ENCODE results near the gene MMP25. TPM values are rescaled to one million over a fixed set of nuclear protein-coding genes. Genes with fewer than 3 reads are reported as not detected.

Gene MMP25
- total RNA-seq, 2 experiments from 2014 or later = 0.63 to 5.6 TPM

DNA sequence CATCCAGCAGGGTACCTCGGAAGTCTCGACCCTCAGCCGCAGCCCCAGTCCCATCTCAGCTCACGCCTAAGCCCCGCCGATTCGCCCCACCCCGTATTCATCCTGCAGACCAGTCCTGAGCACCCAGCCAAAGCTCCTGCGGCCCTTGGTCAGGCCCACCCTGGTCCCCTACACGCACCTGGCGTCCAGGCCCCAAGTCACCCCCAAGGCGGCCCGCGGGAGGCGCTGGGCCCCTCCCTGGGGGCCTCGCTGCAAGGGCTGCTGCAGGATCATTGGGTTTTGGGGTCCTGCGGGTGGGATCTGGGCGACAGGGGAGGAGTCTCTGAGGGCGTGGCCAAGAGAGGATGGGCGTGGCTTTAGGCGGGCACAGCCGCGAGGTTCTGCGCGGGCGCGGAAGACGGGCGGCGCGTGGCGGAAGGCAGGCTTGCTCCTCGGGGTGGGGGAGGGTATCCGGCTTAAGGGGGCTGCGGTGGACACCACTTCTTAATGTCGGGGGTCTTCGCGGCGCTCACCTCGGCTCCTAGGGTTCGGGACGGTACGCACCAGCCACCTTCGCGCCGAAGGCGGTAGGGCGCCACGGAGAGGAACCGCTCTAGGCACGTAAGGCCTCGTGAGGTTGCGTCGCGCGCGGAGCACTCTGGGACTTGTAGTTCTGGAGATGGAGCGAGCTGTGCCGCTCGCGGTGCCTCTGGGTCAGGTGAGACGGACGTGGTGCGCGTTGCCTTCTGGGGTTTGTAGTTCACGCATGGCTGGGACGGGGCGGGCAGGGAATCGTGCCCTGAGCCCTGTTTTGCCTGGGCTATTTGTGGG lies 22.5 kb upstream of the MMP25 start, which contains the start of the genes HCFC1R1 and THOC6:
HCFC1R1 (minus strand) TSS at position 274 of the 810 bp plus-strand sequence; CDS start at position 273, 1 bp downstream.
THOC6 (plus strand) TSS at position 367 of the 810 bp plus-strand sequence; CDS start at position 659, 292 bp downstream.
- no peaks in the 10 kb centered on the region for H3K9me3 ChIP-seq (ENCODE audit: low read length)
- intact Hi-C loops (cut with micrococcal nuclease; ENCODE audit: unreplicated experiment) = no loop called here
- CTCF ChIA-PET (ENCODE audit: unreplicated experiment) = interaction anchor here (1.0 kb wide), 1 partner anchor 20 kb away, joined by 4 read pairs; no protein-coding TSS in a partner anchor

DNA sequence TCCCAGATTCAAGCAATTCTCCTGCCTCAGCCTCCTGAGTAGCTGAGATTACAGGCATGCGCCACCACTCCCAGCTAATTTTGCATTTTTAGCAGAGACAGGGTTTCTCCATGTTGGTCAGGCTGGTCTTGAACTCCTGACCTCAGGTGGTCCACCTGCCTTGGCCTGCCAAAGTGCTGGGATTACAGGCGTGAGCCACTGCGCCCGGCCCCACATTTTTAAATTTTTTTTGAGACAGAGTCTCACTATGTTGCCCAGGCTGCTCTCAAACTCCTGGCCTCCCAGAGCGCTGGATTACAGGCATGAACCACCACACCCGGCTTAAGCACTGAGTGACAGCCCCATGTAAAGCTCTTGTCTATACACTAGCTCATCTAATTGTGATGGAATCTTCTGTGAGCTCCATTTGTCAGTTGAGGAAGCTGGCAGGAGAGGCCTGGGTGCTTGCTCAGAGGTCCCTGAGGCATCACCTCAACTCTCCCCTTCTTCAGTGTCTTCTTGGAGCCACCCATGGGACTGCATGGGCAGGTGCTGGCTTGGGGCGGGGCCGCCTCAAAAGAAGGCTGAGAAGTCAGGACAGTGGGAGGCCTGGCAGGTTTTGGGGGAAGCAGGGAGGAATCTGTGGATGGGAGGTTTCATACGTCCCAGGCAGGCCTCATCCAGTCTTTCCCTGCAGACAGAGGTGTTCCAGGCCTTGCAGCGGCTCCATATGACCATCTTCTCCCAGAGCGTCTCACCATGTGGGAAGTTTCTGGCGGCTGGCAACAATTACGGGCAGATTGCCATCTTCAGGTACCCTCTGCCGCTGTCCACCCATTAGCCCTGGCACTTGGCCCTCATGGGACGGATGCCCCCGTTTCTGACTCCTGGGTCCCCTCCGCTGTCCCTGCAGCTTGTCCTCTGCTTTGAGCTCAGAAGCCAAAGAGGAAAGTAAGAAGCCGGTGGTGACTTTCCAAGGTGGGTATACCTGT lies 21.0 kb upstream of the MMP25 start:
- Histone ChIP-seq H2AFZ (ENCODE audit: low read length) (no peak overlapping the region), H3K4me3 (ENCODE audit: low read depth, low read length, poor library complexity, severe bottlenecking) (no peak overlapping the region), H3K27ac (ENCODE audit: low read depth, low read length, poor library complexity, severe bottlenecking) (no peak overlapping the region), H3K36me3 (ENCODE audit: insufficient read depth, low read length) (peaks cover 16% of the 10 kb centered on the region), H3K4me1 (ENCODE audit: insufficient read depth, low read length, poor library complexity, severe bottlenecking) (peaks cover 42% of the 10 kb centered on the region), H3K79me2 (ENCODE audit: insufficient read depth, low read depth, low read length) (no peaks in the 10 kb centered on the region), H4K20me1 (ENCODE audit: insufficient read depth, low read length) (no peaks in the 10 kb centered on the region; the same call in 1 of the 2 replicates), H3K9me3 (ENCODE audit: low read length) (no peaks in the 10 kb centered on the region), H3K4me2 (ENCODE audit: low read length) (no peak overlapping the region), H3K9me2 (ENCODE audit: insufficient read depth, low read length) (no peaks in the 10 kb centered on the region)
- intact Hi-C loops (cut with micrococcal nuclease; ENCODE audit: unreplicated experiment) = no loop called here
- TF ChIP-seq EZH2phosphoT487 (IDR thresholded peaks at IDR 0.05; ENCODE audit: borderline replicate concordance, low read depth, low read length) = no peak
- TF ChIP-seq, protein P1, sequence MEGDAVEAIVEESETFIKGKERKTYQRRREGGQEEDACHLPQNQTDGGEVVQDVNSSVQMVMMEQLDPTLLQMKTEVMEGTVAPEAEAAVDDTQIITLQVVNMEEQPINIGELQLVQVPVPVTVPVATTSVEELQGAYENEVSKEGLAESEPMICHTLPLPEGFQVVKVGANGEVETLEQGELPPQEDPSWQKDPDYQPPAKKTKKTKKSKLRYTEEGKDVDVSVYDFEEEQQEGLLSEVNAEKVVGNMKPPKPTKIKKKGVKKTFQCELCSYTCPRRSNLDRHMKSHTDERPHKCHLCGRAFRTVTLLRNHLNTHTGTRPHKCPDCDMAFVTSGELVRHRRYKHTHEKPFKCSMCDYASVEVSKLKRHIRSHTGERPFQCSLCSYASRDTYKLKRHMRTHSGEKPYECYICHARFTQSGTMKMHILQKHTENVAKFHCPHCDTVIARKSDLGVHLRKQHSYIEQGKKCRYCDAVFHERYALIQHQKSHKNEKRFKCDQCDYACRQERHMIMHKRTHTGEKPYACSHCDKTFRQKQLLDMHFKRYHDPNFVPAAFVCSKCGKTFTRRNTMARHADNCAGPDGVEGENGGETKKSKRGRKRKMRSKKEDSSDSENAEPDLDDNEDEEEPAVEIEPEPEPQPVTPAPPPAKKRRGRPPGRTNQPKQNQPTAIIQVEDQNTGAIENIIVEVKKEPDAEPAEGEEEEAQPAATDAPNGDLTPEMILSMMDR (conservative IDR thresholded peaks at IDR 0.05; ENCODE audit: low read length) = no peak
- ChIA-PET CTCF (ENCODE audit: unreplicated experiment) (interaction anchor here (0.6 to 1.0 kb wide), 3 partner anchors 18 to 157 kb away, joined by 3 to 4 read pairs (median 3); no protein-coding TSS in a partner anchor), POLR2A (interaction anchor here (0.7 kb wide), 1 partner anchor 110 kb away, joined by 3 read pairs; no protein-coding TSS in a partner anchor)
- no peak for DNase-seq (ENCODE audit: low spot score)
- no TSS peak for BruUV-seq (replicated peaks)

More for the DNA sequence above, 22.5 kb upstream of the MMP25 start, which contains the start of the genes HCFC1R1 and THOC6:
- Histone ChIP-seq H3K9me2 (ENCODE audit: insufficient read depth, low read length) (no peaks in the 10 kb centered on the region), H3K4me3 (ENCODE audit: low read depth, low read length, poor library complexity, severe bottlenecking) (peak within 1 kb of the TSS; percentile 72), H3K4me1 (ENCODE audit: insufficient read depth, low read length, poor library complexity, severe bottlenecking) (peaks cover 43% of the 10 kb centered on the region), H3K4me2 (ENCODE audit: low read length) (peak within 1 kb of the TSS; percentile 92), H3K36me3 (ENCODE audit: insufficient read depth, low read length) (peaks cover 16% of the 10 kb centered on the region), H3K79me2 (ENCODE audit: insufficient read depth, low read depth, low read length) (no peaks in the 10 kb centered on the region), H4K20me1 (ENCODE audit: insufficient read depth, low read length) (no peaks in the 10 kb centered on the region; the same call in 1 of the 2 replicates), H3K27ac (ENCODE audit: low read depth, low read length, poor library complexity, severe bottlenecking) (peak within 1 kb of the TSS; percentile 67), H2AFZ (ENCODE audit: low read length) (peak within 1 kb of the TSS; percentile 61)
- peak; percentile 99 for DNase-seq (ENCODE audit: low spot score)
- TF ChIP-seq, protein P1 (conservative IDR thresholded peaks at IDR 0.05; ENCODE audit: low read length) = no peak
- TF ChIP-seq EZH2phosphoT487 (IDR thresholded peaks at IDR 0.05; ENCODE audit: borderline replicate concordance, low read depth, low read length) = no peak
- POLR2A ChIA-PET = interaction anchor here (0.6 to 1.2 kb wide), 2 partner anchors 12 to 111 kb away, joined by 3 to 4 read pairs; partner anchors contain the start of gene ZNF213
- TSS peak; percentile 93 for BruUV-seq (replicated peaks)

All from OCI-LY7 (cell line).